ENCODE measurements around the gene PRMT3. TPM values are rescaled to one million over a fixed set of nuclear protein-coding genes. Genes with fewer than 3 reads are reported as not detected.
"Not testable (repeated sequence)": the region's sequence is repeated elsewhere in the genome, so short reads cannot be mapped to it uniquely, and the experiment has no call there.

PRMT3 gene
- 26.5 TPM for total RNA-seq

GRCh38 chr11:20387261-20388095 lies at the start of gene PRMT3:
PRMT3 (plus strand) TSS chr11:20387716; CDS start chr11:20387747, 31 bp downstream.
- DNase-seq (ENCODE audit: low spot score) = peak; percentile 96

- DNase-seq (ENCODE audit: low spot score) = no peak
These were observed 45.0 kb upstream of the PRMT3 start for GRCh38 chr11:20342347-20343141.

- no peak for DNase-seq (ENCODE audit: low spot score)
These were observed 36.4 kb upstream of the PRMT3 start for GRCh38 chr11:20351136-20351535.

- DNase-seq (ENCODE audit: low spot score) = no peak
These were observed 35.7 kb upstream of the PRMT3 start for GRCh38 chr11:20351751-20352262.

GRCh38 chr11:20353829-20354434 lies 33.6 kb upstream of the PRMT3 start:
- DNase-seq (ENCODE audit: low spot score) = no peak

- no peak for DNase-seq (ENCODE audit: low spot score)
These were observed 32.0 kb upstream of the PRMT3 start for GRCh38 chr11:20355221-20356219.

GRCh38 chr11:20357150-20357549 lies 30.4 kb upstream of the PRMT3 start:
- DNase-seq (ENCODE audit: low spot score) = no peak

GRCh38 chr11:20360650-20361049 lies 26.9 kb upstream of the PRMT3 start:
- no peak for DNase-seq (ENCODE audit: low spot score)

GRCh38 chr11:20362481-20362880 lies 25.0 kb upstream of the PRMT3 start:
- no peak for DNase-seq (ENCODE audit: low spot score)

GRCh38 chr11:20363149-20363499 lies 24.4 kb upstream of the PRMT3 start:
- no peak for DNase-seq (ENCODE audit: low spot score)

- peak; percentile 79 for DNase-seq (ENCODE audit: low spot score)
These were observed 23.8 kb upstream of the PRMT3 start, which contains the start of gene HTATIP2 for GRCh38 chr11:20363500-20364340. HTATIP2 (plus strand) TSS chr11:20363714; CDS start chr11:20364238, 524 bp downstream.

GRCh38 chr11:20364341-20364792 lies 23.1 kb upstream of the PRMT3 start:
- no peak for DNase-seq (ENCODE audit: low spot score)

- DNase-seq (ENCODE audit: low spot score) = not testable (repeated sequence)
These were observed 22.1 kb upstream of the PRMT3 start for GRCh38 chr11:20365465-20365864.

GRCh38 chr11:20367313-20367948 lies 20.1 kb upstream of the PRMT3 start:
- no peak for DNase-seq (ENCODE audit: low spot score)

GRCh38 chr11:20368438-20368837 lies 19.1 kb upstream of the PRMT3 start:
- DNase-seq (ENCODE audit: low spot score) = no peak

- no peak for DNase-seq (ENCODE audit: low spot score)
These were observed 17.7 kb upstream of the PRMT3 start for GRCh38 chr11:20369826-20370225.

- no peak for DNase-seq (ENCODE audit: low spot score)
These were observed 15.4 kb upstream of the PRMT3 start for GRCh38 chr11:20372081-20372626.

- no peak for DNase-seq (ENCODE audit: low spot score)
These were observed 14.4 kb upstream of the PRMT3 start for GRCh38 chr11:20373147-20373546.

GRCh38 chr11:20373568-20374209 lies 13.8 kb upstream of the PRMT3 start:
- DNase-seq (ENCODE audit: low spot score) = no peak
